Stomach (tissue), 9 donors: Measurements from ENCODE around the gene RAPSN. TPM values are rescaled to one million over a fixed set of nuclear protein-coding genes. Genes with fewer than 3 reads are reported as not detected.

Source experiments
- DNase-seq, 2 donors: peaks; one replicate each; pipeline versions ENCODE4 v3.0.0 to v3.0.0-alpha.2; 2013 to 2019
- H3K27ac ChIP-seq, 5 donors: fragments of 200-600 bp in 4 of 5; sonication (generic) in 4 of 5; one replicate each; pipeline ENCODE4 v1.5.1; 2013 to 2019; ENCODE audit warnings: mild to moderate bottlenecking in 1 of 5, moderate library complexity in 1 of 5
- H3K27me3 ChIP-seq, 3 donors: fragments of 200-600 bp; sonication (generic); one replicate each; pipeline ENCODE4 v1.5.1; 2017 to 2019; ENCODE audit warnings: mixed run types in 1 of 3
- H3K36me3 ChIP-seq, 4 donors: fragments of 200-600 bp; sonication (generic); 1 replicate in 3 of 4; 2 replicates in 1 of 4; pipeline ENCODE4 v1.5.1; 2016 to 2019
- H3K4me1 ChIP-seq, 4 donors: fragments of 200-600 bp; sonication (generic); one replicate each; pipeline ENCODE4 v1.5.1; 2016 to 2019
- H3K4me3 ChIP-seq, 4 donors: fragments of 200-600 bp; sonication (generic) in 3 of 4; one replicate each; pipeline ENCODE4 v1.5.1; 2016 to 2019; ENCODE audit warnings: mild to moderate bottlenecking in 1 of 4
- H3K9me3 ChIP-seq, 4 donors: fragments of 200-600 bp; sonication (generic); one replicate each; pipeline ENCODE4 v1.5.1; 2016 to 2019
- CTCF ChIP-seq, 7 experiments: fragments of 450-650 bp in 4 of 7; fragments of 200-600 bp in 3 of 7; sonication (generic) in 3 of 7; IDR thresholded peaks; one replicate each; pipeline ENCODE4 v1.5.1; 2016 to 2019; ENCODE audit warnings: antibody characterized with exemption in 7 of 7, control low read depth in 2 of 7, mild to moderate bottlenecking in 1 of 7
- EP300 ChIP-seq: sonication (generic); formaldehyde crosslinking; IDR thresholded peaks from one replicate; pipeline ENCODE4 v1.6.1; 2017; ENCODE audit warnings: antibody characterized with exemption
- POLR2A ChIP-seq, 4 donors: fragments of 450-650 bp; IDR thresholded peaks; one replicate each; pipeline ENCODE4 v1.6.1; 2016; ENCODE audit warnings: antibody characterized with exemption in 4 of 4, control low read depth in 2 of 4, mild to moderate bottlenecking in 1 of 4, moderate library complexity in 1 of 4
- POLR2AphosphoS5 ChIP-seq, 3 donors: sonication (generic); formaldehyde crosslinking; IDR thresholded peaks; one replicate each; pipeline ENCODE4 v1.6.1; 2016; ENCODE audit warnings: antibody characterized with exemption in 3 of 3
- WGBS, 5 donors: extraction: QIAGEN DNeasy Blood & Tissue Kit in 3 of 5; methylation state at CpG; one replicate each; pipeline versions ENCODE4 v1.1.5 to v1.1.7; 2013 to 2018; 5-methylcytosine and 5-hydroxymethylcytosine counted together
- intact Hi-C: fragments of 100-400 bp; cut with DNase I; formaldehyde crosslinking; loops from one replicate; pipeline ENCODE4 v1.15.1; 2023; ENCODE audit warnings: low total_unique reads
- polyA plus RNA-seq, 3 donors: library from polyadenylated mRNA; stranded (reverse); fragments of 200-250 nt; gene quantifications; one replicate each; pipeline ENCODE4 v1.2.3, GENCODE V29; 2013
- total RNA-seq, 5 donors: library from RNA; depleted of rRNA; stranded (reverse); fragments of >200 nt; gene quantifications; one replicate each; pipeline versions ENCODE4 v1.1.0 to v1.2.3, GENCODE V29; 2014 to 2016
- donor health status: healthy with polysubstance abuse.
- donor health status: Bipolar disorder and iron deficiency.
- donor health status: healthy.

The RAPSN gene
- total and polyA plus RNA-seq, 8 donors = 0.20 to 1.2 (median 1.1) TPM; not detected in 5

GRCh38 chr11:47413351-47413750 lies 35.6 kb downstream of the RAPSN start:
- H3K27me3 ChIP-seq = no peaks in the 10 kb centered on the region
- peaks cover 31 to 75% (median 71%) of the 10 kb centered on the region in 4 donors for H3K36me3 ChIP-seq
- DNase-seq = peak in 1 of 2 donors; percentile 4
- H3K4me1 ChIP-seq = peaks cover 38 to 79% (median 59%) of the 10 kb centered on the region in 4 donors
- TF ChIP-seq EP300 (no peak), POLR2AphosphoS5 (IDR thresholded peaks at IDR 0.05) (no peak), POLR2A (IDR thresholded peaks at IDR 0.05) (no peak), CTCF (IDR thresholded peaks at IDR 0.05) (no peak)
- 86 to 95% (median 93%) methylated on average over 12 to 13 of the region's 13 CpGs for WGBS, 5 donors
- intact Hi-C loops = no loop called here
- H3K9me3 ChIP-seq = no peaks in the 10 kb centered on the region
- H3K27ac ChIP-seq = peak overlapping the region in 4 of 5 donors; percentile 5 to 90 (median 88)
- H3K4me3 ChIP-seq = no peak overlapping the region

GRCh38 chr11:47411884-47412746 lies 36.8 kb downstream of the RAPSN start:
- DNase-seq = peak; percentile 54 to 71
- peak overlapping the region in 3 of 5 donors; percentile 14 to 96 (median 49) for H3K27ac ChIP-seq
- peaks cover 44 to 82% (median 63%) of the 10 kb centered on the region in 4 donors for H3K4me1 ChIP-seq
- H3K9me3 ChIP-seq = no peaks in the 10 kb centered on the region
- intact Hi-C loops = no loop called here
- 71 to 92% (median 80%) methylated on average over 2 to 12 of the region's 12 CpGs for WGBS, 5 donors
- no peak overlapping the region for H3K4me3 ChIP-seq
- H3K27me3 ChIP-seq = no peaks in the 10 kb centered on the region
- H3K36me3 ChIP-seq = peaks cover 19 to 63% (median 59%) of the 10 kb centered on the region in 4 donors
- TF ChIP-seq EP300 = no peak
- peak in 5 of 7 experiments; percentile 40 to 77 (median 66) for TF ChIP-seq CTCF (IDR thresholded peaks at IDR 0.05)

- no peaks in the 10 kb centered on the region for H3K27me3 ChIP-seq
- no peaks in the 10 kb centered on the region for H3K9me3 ChIP-seq
- H3K4me1 ChIP-seq = peaks cover 33 to 75% (median 55%) of the 10 kb centered on the region in 4 donors
- intact Hi-C loops = no loop called here
- peak in 1 of 2 donors; percentile 4 for DNase-seq
- H3K36me3 ChIP-seq = peaks cover 18 to 56% (median 53%) of the 10 kb centered on the region in 4 donors
- peak overlapping the region in 4 of 5 donors; percentile 93 to 97 (median 94) for H3K27ac ChIP-seq
- 78 to 86% (median 83%) methylated on average over 9 to 12 of the region's 12 CpGs for WGBS, 5 donors
- peak overlapping the region in 3 of 4 donors; percentile 75 to 85 (median 79) for H3K4me3 ChIP-seq
- TF ChIP-seq POLR2A (IDR thresholded peaks at IDR 0.05) = no peak
- TF ChIP-seq EP300 = no peak
- TF ChIP-seq CTCF (IDR thresholded peaks at IDR 0.05) = no peak
- no peak for TF ChIP-seq POLR2AphosphoS5 (IDR thresholded peaks at IDR 0.05)
These were observed 38.3 kb downstream of the RAPSN start for GRCh38 chr11:47410370-47411264.
